HCT116 (cell line): ENCODE measurements around the gene CRISPLD2. TPM values are rescaled to one million over a fixed set of nuclear protein-coding genes. Genes with fewer than 3 reads are reported as not detected.

ENCODE experiments used
- ATAC-seq: fragments of 200-7000 bp; cut with Tn5 transposase; 2 replicates; pipeline ENCODE4 v1.9.1; 2020; ENCODE audit warnings: mild to moderate bottlenecking, moderate library complexity
- BruUV-seq: library from RNA; stranded (reverse); fragments of 400-500 nt; replicated peaks from 2 replicates; lab custom pipeline; 2021; lab: Mats Ljungman, UMichigan
- CTCF ChIA-PET: fragments of 300-600 bp; sonication (Branson Sonifier 250); formaldehyde crosslinking; loops from one replicate; lab custom pipeline; 2021; ENCODE audit warnings: antibody characterized with exemption; lab: Charles Lee
- POLR2A ChIA-PET: fragments of 300-600, 350-600 bp; sonication (Branson Sonifier 250); formaldehyde crosslinking; loops from one replicate; lab custom pipeline; 2021; ENCODE audit warnings: antibody characterized with exemption; lab: Charles Lee
- RAD21 ChIA-PET, 2 experiments: fragments of 300-600 bp; sonication (Branson Sonifier 250); formaldehyde crosslinking; loops; one replicate each; lab custom pipeline; 2023; ENCODE audit warnings: low total read pairs in 2 of 2; ENCODE audit not compliant: uncharacterized antibody in 2 of 2, unreplicated experiment in 2 of 2, low non-redundant PET in 1 of 2; lab: Charles Lee
- DNase-seq: peaks from one replicate; pipeline ENCODE4 v3.0.0-alpha.2; 2010; ENCODE audit warnings: low read depth, low spot score
- H2AFZ ChIP-seq: fragments of 200-600 bp; shearing (Covaris generic), sonication (generic); 2 replicates; pipeline ENCODE4 v1.6.1; 2017; ENCODE audit warnings: low read depth, mixed run types, mixed read lengths, antibody characterized with exemption, low read length; ENCODE audit not compliant: poor library complexity, severe bottlenecking
- H3K27ac ChIP-seq: 2 replicates; pipeline ENCODE4 v1.5.1; 2012; ENCODE audit warnings: low read depth, low read length
- H3K27me3 ChIP-seq: fragments of 200-600 bp; sonication (generic); 2 replicates; pipeline ENCODE4 v1.6.1; 2016; ENCODE audit warnings: mixed run types, low read length, mixed read lengths; ENCODE audit not compliant: insufficient read depth
- H3K36me3 ChIP-seq, 2 experiments: fragments of 200-500 bp in 1 of 2; fragments of 200-600 bp in 1 of 2; sonication (Bioruptor generic) in 1 of 2; sonication (generic) in 1 of 2; 2 replicates each; pipeline versions ENCODE4 v1.5.1 to v1.6.1; 2014 to 2016; ENCODE audit warnings: low read length in 2 of 2, inconsistent platforms in 1 of 2, mixed read lengths in 1 of 2, mixed run types in 1 of 2; ENCODE audit not compliant: insufficient read depth in 2 of 2, control insufficient read depth in 1 of 2
- H3K4me1 ChIP-seq, 2 experiments: fragments of 200-600 bp in 1 of 2; sonication (generic) in 1 of 2; 2 replicates each; pipeline versions ENCODE4 v1.5.1 to v1.6.1; 2012 to 2017; ENCODE audit warnings: low read length in 2 of 2, inconsistent platforms in 1 of 2, mild to moderate bottlenecking in 1 of 2, mixed read lengths in 1 of 2, mixed run types in 1 of 2, moderate library complexity in 1 of 2; ENCODE audit not compliant: insufficient read depth in 2 of 2, control insufficient read depth in 1 of 2
- H3K4me2 ChIP-seq: fragments of 200-600 bp; sonication (generic); 2 replicates; pipeline ENCODE4 v1.6.1; 2017; ENCODE audit warnings: mixed run types, low read length, mixed read lengths
- H3K4me3 ChIP-seq, 2 experiments: fragments of 200-600 bp in 1 of 2; sonication (generic) in 1 of 2; replicated peaks in 1 of 2; 2 replicates each; pipeline ENCODE4 v1.5.1; 2011 to 2016; ENCODE audit warnings: low read length in 2 of 2, control low read depth in 1 of 2, low read depth in 1 of 2, mild to moderate bottlenecking in 1 of 2, mixed read lengths in 1 of 2, mixed run types in 1 of 2
- H3K79me2 ChIP-seq: fragments of 200-600 bp; sonication (generic); 2 replicates; pipeline ENCODE4 v1.6.1; 2017; ENCODE audit warnings: mild to moderate bottlenecking, mixed run types, low read length, moderate library complexity, mixed read lengths; ENCODE audit not compliant: insufficient read depth
- H3K9ac ChIP-seq: fragments of 200-600 bp; sonication (generic); 2 replicates; pipeline ENCODE4 v1.6.1; 2016; ENCODE audit warnings: low read length, mixed read lengths
- H3K9me2 ChIP-seq: fragments of 200-600 bp; sonication (generic), shearing (Covaris generic); 2 replicates; pipeline ENCODE4 v1.6.1; 2017; ENCODE audit warnings: mixed run types, mild to moderate bottlenecking, moderate library complexity; ENCODE audit not compliant: insufficient read depth
- H3K9me3 ChIP-seq, 2 experiments: fragments of 200-500 bp in 1 of 2; fragments of 200-600 bp in 1 of 2; sonication (Bioruptor generic) in 1 of 2; sonication (generic) in 1 of 2; 2 replicates each; pipeline ENCODE4 v1.6.1; 2014 to 2017; ENCODE audit warnings: low read length in 2 of 2, mixed read lengths in 2 of 2, inconsistent platforms in 1 of 2, low read depth in 1 of 2, mild to moderate bottlenecking in 1 of 2, mixed run types in 1 of 2, moderate library complexity in 1 of 2; ENCODE audit not compliant: control insufficient read depth in 1 of 2, insufficient read depth in 1 of 2
- H4K20me1 ChIP-seq: fragments of 200-600 bp; sonication (generic), shearing (Covaris generic); 2 replicates; pipeline ENCODE4 v1.6.1; 2017; ENCODE audit warnings: mixed run types, mild to moderate bottlenecking, moderate library complexity; ENCODE audit not compliant: insufficient read depth
- CTCF ChIP-seq, 3 experiments: fragments of 200-600 bp in 1 of 3; sonication (generic) in 1 of 3; IDR thresholded peaks in 2 of 3; conservative IDR thresholded peaks in 1 of 3; 2 replicates each; pipeline ENCODE4 v1.5.1; 2012 to 2017; ENCODE audit warnings: low read depth in 2 of 3, low read length in 2 of 3, antibody characterized with exemption in 1 of 3, borderline replicate concordance in 1 of 3, control low read depth in 1 of 3, mild to moderate bottlenecking in 1 of 3, mixed read lengths in 1 of 3, mixed run types in 1 of 3, moderate library complexity in 1 of 3; ENCODE audit not compliant: insufficient read depth in 1 of 3
- EGR1 ChIP-seq: IDR thresholded peaks from 2 replicates; pipeline ENCODE4 v1.6.1; 2012; ENCODE audit warnings: low read depth
- JUND ChIP-seq: IDR thresholded peaks from 2 replicates; pipeline ENCODE4 v1.6.1; 2012
- POLR2A ChIP-seq: IDR thresholded peaks from 2 replicates; pipeline ENCODE4 v1.7.0; 2011; ENCODE audit warnings: borderline replicate concordance; ENCODE audit not compliant: insufficient read depth, insufficient read length; ENCODE audit errors: extremely low read depth
- RAD21 ChIP-seq: IDR thresholded peaks from 2 replicates; pipeline ENCODE4 v1.6.1; 2012; ENCODE audit warnings: low read depth, mild to moderate bottlenecking
- SIN3A ChIP-seq: IDR thresholded peaks from 2 replicates; pipeline ENCODE4 v1.6.1; 2012; ENCODE audit warnings: low read depth
- intact Hi-C: fragments of 100-400 bp; cut with micrococcal nuclease; formaldehyde crosslinking; loops from 2 replicates; pipeline ENCODE4 v1.10.0; 2022
- total RNA-seq: library from RNA; stranded (reverse); gene quantifications from one replicate; pipeline ENCODE4 v1.2.1, GENCODE V29; 2021; ENCODE audit not compliant: unreplicated experiment

Gene CRISPLD2
- total RNA-seq, 1 experiment from 2014 or later, result 4.6 TPM

GRCh38 chr16:84893849-84894599 is 74.2 kb downstream of the CRISPLD2 start:
- no peak overlapping the region for H3K4me2 ChIP-seq

More at GRCh38 chr16:84893849-84894599, 74.2 kb downstream of the CRISPLD2 start:
- Histone ChIP-seq H3K4me1 (peaks cover 0 to 5% of the 10 kb centered on the region in 2 experiments; a peak in 1 of 4 replicates), H3K9me2 (no peaks in the 10 kb centered on the region), H4K20me1 (no peaks in the 10 kb centered on the region), H3K9me3 (no peaks in the 10 kb centered on the region), H3K79me2 (no peaks in the 10 kb centered on the region), H3K4me3 (no peak overlapping the region), H3K9ac (no peak overlapping the region), H3K27me3 (no peaks in the 10 kb centered on the region), H2AFZ (no peak overlapping the region), H3K36me3 (no peaks in the 10 kb centered on the region), H3K27ac (no peak overlapping the region)
- CTCF ChIA-PET, result no interaction called here
- DNase-seq (no peak), ATAC-seq (no peak)
- POLR2A ChIA-PET, result no interaction called here
- intact Hi-C loops, result no loop called here
- BruUV-seq, result no TSS peak
- RAD21 ChIA-PET, result interaction anchor here in 1 of 2 experiments (0.6 kb wide), 1 partner anchor 54 kb away, joined by 5 read pairs; no protein-coding TSS in a partner anchor
- TF ChIP-seq RAD21 (no peak), JUND (no peak), SIN3A (no peak), CTCF (IDR thresholded peaks at IDR 0.05 in 2 of 3, conservative IDR thresholded peaks at IDR 0.05 in 1 of 3; ENCODE audit: borderline replicate concordance in 1 of 3, insufficient read depth in 1 of 3, low read depth in 2 of 3, low read length in 2 of 3) (no peak), EGR1 (no peak), POLR2A (no peak)
